ENCODE data around the gene NAPB.

Gene NAPB

GRCh38 chr20:23414526-23415188 lies 6.6 kb downstream of the NAPB start:
- TF ChIP-seq CTCF (conservative IDR thresholded peaks at IDR 0.05; ENCODE audit: low read length) = no peak
- no peak overlapping the region for H3K4me3 ChIP-seq (ENCODE audit: low read length)
- no peak for DNase-seq (ENCODE audit: low read depth)

GRCh38 chr20:23413862-23414422 lies 7.3 kb downstream of the NAPB start:
- no peak for TF ChIP-seq CTCF (conservative IDR thresholded peaks at IDR 0.05; ENCODE audit: low read length)
- DNase-seq (ENCODE audit: low read depth) = no peak
- no peak overlapping the region for H3K4me3 ChIP-seq (ENCODE audit: low read length)

- no peak for TF ChIP-seq CTCF (conservative IDR thresholded peaks at IDR 0.05; ENCODE audit: low read length)
- DNase-seq (ENCODE audit: low read depth) = peak; percentile 82
- no peak overlapping the region for H3K4me3 ChIP-seq (ENCODE audit: low read length)
These were observed 9.3 kb downstream of the NAPB start for GRCh38 chr20:23412026-23412425.

GRCh38 chr20:23410916-23411695 lies 10.2 kb downstream of the NAPB start:
- DNase-seq (ENCODE audit: low read depth) = peak; percentile 25
- no peak for TF ChIP-seq CTCF (conservative IDR thresholded peaks at IDR 0.05; ENCODE audit: low read length)
- H3K4me3 ChIP-seq (ENCODE audit: low read length) = no peak overlapping the region

GRCh38 chr20:23409800-23410199 lies 11.5 kb downstream of the NAPB start:
- DNase-seq (ENCODE audit: low read depth) = no peak
- H3K4me3 ChIP-seq (ENCODE audit: low read length) = no peak overlapping the region
- no peak for TF ChIP-seq CTCF (conservative IDR thresholded peaks at IDR 0.05; ENCODE audit: low read length)

- no peak overlapping the region for H3K4me3 ChIP-seq (ENCODE audit: low read length)
- TF ChIP-seq CTCF (conservative IDR thresholded peaks at IDR 0.05; ENCODE audit: low read length) = no peak
- DNase-seq (ENCODE audit: low read depth) = no peak
These were observed 12.3 kb downstream of the NAPB start for GRCh38 chr20:23408957-23409356.
